ENCODE results near the gene FBXL14.

FBXL14 gene

DNA sequence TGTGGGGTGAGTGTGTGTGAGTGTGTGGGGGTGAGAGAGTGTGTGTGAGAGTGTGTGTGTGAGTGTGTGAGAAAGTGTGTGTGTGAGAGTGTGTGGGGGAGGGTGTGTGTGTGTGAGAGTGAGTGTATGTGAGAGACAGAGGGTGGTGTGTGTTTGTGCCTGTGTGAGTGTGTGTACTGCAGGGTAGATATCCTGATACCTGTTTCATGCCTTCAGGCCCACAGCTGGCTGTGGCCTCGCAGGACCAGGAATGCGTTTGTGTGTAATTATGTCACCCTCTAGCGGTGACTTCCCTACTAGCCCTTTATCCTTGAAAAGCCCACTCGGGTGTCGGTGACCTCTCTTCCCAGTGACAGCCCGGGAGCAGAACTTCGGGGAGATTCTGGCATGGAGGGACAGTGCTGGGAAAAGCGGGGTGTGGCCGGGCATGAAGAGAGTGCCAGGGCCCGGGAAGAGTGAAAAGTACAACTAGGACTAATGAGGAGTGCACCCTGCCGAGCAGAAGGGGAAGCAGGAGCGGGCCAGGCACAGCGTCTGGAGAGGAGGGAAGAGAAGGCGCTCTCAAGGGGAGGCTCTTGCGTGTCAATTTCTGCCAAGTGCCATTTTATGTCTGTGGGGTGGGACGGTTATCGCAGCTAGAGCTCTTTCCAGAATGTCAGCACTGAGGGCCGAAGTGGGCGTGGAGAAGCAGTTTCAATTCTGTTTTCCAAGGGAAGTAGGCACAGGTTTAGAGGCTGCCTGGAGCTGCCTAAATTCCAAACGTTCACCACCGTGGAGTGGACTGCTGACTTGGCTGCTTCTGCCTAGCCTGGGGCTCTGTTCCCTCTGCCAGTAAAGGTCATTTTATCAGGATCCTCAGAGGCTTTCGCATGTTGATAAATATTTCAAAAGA, 11.0 kb upstream of the FBXL14 start (continued):
- TF ChIP-seq, protein P1, sequence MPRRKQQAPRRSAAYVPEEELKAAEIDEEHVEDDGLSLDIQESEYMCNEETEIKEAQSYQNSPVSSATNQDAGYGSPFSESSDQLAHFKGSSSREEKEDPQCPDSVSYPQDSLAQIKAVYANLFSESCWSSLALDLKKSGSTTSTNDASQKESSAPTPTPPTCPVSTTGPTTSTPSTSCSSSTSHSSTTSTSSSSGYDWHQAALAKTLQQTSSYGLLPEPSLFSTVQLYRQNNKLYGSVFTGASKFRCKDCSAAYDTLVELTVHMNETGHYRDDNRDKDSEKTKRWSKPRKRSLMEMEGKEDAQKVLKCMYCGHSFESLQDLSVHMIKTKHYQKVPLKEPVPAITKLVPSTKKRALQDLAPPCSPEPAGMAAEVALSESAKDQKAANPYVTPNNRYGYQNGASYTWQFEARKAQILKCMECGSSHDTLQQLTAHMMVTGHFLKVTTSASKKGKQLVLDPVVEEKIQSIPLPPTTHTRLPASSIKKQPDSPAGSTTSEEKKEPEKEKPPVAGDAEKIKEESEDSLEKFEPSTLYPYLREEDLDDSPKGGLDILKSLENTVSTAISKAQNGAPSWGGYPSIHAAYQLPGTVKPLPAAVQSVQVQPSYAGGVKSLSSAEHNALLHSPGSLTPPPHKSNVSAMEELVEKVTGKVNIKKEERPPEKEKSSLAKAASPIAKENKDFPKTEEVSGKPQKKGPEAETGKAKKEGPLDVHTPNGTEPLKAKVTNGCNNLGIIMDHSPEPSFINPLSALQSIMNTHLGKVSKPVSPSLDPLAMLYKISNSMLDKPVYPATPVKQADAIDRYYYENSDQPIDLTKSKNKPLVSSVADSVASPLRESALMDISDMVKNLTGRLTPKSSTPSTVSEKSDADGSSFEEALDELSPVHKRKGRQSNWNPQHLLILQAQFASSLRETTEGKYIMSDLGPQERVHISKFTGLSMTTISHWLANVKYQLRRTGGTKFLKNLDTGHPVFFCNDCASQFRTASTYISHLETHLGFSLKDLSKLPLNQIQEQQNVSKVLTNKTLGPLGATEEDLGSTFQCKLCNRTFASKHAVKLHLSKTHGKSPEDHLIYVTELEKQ (tag by site-specific recombination; IDR thresholded peaks at IDR 0.05; ENCODE audit: borderline replicate concordance): peak; percentile 68; the same call in 1 of the 2 replicates

DNA sequence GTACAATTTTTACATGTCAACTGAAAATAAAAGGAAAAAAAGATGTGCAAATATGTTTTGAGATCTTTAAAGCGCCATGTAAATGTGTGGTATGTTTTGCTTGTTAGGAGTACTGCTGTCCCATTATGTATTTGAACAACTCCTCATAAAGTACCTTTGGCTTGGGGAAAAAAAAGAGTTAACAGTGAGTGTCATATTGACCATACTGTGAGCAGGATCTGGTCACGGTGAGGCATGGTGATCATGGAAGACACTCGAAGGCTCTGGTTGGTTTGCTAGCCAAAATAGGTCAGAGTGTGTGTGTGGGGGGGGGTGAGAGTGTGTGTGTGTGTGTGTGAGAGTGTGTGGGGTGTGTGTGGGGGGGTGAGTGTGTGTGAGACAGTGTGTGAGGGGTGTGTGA, 10.1 kb upstream of the FBXL14 start:
- H3K4me3 ChIP-seq (ENCODE audit: low read depth, low read length): no peak overlapping the region
- no peak overlapping the region for H3K27ac ChIP-seq (ENCODE audit: extremely low read depth, low read depth, low read length)
- no peaks in the 10 kb centered on the region for H3K36me3 ChIP-seq (ENCODE audit: control insufficient read depth in 2 of 2, insufficient read depth in 1 of 2, low read length in 2 of 2)
- ChIA-PET POLR2A (interaction anchor here (2.5 kb wide), 1 partner anchor 12 kb away, joined by 22 read pairs; no protein-coding TSS in a partner anchor), CTCF (interaction anchor here (0.7 to 3.2 kb wide), 8 partner anchors 12 to 789 kb away, joined by 3 to 17 read pairs (median 10); no protein-coding TSS in a partner anchor)
- TF ChIP-seq ZNF843 (tag by site-specific recombination; IDR thresholded peaks at IDR 0.05) (no peak), ZNF146 (tag by site-specific recombination; IDR thresholded peaks at IDR 0.05) (no peak), GFI1B (tag by site-specific recombination; IDR thresholded peaks at IDR 0.05) (no peak), MEIS1 (CRISPR knock-in tag; IDR thresholded peaks at IDR 0.05; ENCODE audit: borderline replicate concordance) (no peak), ZNF596 (tag by site-specific recombination; IDR thresholded peaks at IDR 0.05) (no peak), KLF1 (tag by site-specific recombination; IDR thresholded peaks at IDR 0.05) (no peak), ZNF248 (tag by site-specific recombination; IDR thresholded peaks at IDR 0.05) (no peak), ZNF768 (tag by site-specific recombination; IDR thresholded peaks at IDR 0.05) (no peak), ZNF239 (tag by site-specific recombination; IDR thresholded peaks at IDR 0.05) (no peak), ZNF423 (tag by site-specific recombination; IDR thresholded peaks at IDR 0.05) (no peak), YY2 (tag by site-specific recombination; IDR thresholded peaks at IDR 0.05) (no peak)
- TF ChIP-seq, protein P2, sequence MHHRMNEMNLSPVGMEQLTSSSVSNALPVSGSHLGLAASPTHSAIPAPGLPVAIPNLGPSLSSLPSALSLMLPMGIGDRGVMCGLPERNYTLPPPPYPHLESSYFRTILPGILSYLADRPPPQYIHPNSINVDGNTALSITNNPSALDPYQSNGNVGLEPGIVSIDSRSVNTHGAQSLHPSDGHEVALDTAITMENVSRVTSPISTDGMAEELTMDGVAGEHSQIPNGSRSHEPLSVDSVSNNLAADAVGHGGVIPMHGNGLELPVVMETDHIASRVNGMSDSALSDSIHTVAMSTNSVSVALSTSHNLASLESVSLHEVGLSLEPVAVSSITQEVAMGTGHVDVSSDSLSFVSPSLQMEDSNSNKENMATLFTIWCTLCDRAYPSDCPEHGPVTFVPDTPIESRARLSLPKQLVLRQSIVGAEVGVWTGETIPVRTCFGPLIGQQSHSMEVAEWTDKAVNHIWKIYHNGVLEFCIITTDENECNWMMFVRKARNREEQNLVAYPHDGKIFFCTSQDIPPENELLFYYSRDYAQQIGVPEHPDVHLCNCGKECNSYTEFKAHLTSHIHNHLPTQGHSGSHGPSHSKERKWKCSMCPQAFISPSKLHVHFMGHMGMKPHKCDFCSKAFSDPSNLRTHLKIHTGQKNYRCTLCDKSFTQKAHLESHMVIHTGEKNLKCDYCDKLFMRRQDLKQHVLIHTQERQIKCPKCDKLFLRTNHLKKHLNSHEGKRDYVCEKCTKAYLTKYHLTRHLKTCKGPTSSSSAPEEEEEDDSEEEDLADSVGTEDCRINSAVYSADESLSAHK (tag by site-specific recombination; IDR thresholded peaks at IDR 0.05): no peak
- TF ChIP-seq, protein P3, sequence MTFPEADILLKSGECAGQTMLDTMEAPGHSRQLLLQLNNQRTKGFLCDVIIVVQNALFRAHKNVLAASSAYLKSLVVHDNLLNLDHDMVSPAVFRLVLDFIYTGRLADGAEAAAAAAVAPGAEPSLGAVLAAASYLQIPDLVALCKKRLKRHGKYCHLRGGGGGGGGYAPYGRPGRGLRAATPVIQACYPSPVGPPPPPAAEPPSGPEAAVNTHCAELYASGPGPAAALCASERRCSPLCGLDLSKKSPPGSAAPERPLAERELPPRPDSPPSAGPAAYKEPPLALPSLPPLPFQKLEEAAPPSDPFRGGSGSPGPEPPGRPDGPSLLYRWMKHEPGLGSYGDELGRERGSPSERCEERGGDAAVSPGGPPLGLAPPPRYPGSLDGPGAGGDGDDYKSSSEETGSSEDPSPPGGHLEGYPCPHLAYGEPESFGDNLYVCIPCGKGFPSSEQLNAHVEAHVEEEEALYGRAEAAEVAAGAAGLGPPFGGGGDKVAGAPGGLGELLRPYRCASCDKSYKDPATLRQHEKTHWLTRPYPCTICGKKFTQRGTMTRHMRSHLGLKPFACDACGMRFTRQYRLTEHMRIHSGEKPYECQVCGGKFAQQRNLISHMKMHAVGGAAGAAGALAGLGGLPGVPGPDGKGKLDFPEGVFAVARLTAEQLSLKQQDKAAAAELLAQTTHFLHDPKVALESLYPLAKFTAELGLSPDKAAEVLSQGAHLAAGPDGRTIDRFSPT (tag by site-specific recombination; IDR thresholded peaks at IDR 0.05): no peak
- TF ChIP-seq, protein P4, sequence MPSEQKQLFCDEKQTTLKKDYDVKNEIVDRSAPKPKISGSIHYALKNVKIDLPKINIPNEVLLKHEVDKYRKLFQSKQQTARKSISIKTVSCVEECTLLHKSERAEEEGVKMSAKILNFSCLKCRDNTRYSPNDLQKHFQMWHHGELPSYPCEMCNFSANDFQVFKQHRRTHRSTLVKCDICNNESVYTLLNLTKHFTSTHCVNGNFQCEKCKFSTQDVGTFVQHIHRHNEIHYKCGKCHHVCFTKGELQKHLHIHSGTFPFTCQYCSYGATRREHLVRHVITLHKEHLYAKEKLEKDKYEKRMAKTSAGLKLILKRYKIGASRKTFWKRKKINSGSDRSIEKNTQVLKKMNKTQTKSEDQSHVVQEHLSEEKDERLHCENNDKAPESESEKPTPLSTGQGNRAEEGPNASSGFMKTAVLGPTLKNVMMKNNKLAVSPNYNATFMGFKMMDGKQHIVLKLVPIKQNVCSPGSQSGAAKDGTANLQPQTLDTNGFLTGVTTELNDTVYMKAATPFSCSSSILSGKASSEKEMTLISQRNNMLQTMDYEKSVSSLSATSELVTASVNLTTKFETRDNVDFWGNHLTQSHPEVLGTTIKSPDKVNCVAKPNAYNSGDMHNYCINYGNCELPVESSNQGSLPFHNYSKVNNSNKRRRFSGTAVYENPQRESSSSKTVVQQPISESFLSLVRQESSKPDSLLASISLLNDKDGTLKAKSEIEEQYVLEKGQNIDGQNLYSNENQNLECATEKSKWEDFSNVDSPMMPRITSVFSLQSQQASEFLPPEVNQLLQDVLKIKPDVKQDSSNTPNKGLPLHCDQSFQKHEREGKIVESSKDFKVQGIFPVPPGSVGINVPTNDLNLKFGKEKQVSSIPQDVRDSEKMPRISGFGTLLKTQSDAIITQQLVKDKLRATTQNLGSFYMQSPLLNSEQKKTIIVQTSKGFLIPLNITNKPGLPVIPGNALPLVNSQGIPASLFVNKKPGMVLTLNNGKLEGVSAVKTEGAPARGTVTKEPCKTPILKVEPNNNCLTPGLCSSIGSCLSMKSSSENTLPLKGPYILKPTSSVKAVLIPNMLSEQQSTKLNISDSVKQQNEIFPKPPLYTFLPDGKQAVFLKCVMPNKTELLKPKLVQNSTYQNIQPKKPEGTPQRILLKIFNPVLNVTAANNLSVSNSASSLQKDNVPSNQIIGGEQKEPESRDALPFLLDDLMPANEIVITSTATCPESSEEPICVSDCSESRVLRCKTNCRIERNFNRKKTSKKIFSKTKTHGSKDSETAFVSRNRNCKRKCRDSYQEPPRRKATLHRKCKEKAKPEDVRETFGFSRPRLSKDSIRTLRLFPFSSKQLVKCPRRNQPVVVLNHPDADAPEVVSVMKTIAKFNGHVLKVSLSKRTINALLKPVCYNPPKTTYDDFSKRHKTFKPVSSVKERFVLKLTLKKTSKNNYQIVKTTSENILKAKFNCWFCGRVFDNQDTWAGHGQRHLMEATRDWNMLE (tag by site-specific recombination; conservative IDR thresholded peaks at IDR 0.05; ENCODE audit: low read depth): no peak
- TF ChIP-seq, protein P5, sequence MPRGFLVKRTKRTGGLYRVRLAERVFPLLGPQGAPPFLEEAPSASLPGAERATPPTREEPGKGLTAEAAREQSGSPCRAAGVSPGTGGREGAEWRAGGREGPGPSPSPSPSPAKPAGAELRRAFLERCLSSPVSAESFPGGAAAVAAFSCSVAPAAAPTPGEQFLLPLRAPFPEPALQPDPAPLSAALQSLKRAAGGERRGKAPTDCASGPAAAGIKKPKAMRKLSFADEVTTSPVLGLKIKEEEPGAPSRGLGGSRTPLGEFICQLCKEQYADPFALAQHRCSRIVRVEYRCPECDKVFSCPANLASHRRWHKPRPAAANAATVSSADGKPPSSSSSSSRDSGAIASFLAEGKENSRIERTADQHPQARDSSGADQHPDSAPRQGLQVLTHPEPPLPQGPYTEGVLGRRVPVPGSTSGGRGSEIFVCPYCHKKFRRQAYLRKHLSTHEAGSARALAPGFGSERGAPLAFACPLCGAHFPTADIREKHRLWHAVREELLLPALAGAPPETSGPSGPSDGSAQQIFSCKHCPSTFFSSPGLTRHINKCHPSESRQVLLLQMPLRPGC (tag by site-specific recombination; IDR thresholded peaks at IDR 0.05): no peak
- H3K4me1 ChIP-seq (ENCODE audit: control insufficient read depth, insufficient read depth, low read length): peaks cover 6% of the 10 kb centered on the region; the same call in 1 of the 2 replicates
- H3K9me3 ChIP-seq (ENCODE audit: control insufficient read depth, insufficient read depth, low read depth, low read length): no peaks in the 10 kb centered on the region
